GM23248 (cell line): ENCODE results near the gene SLIT3. TPM values are rescaled to one million over a fixed set of nuclear protein-coding genes. Genes with fewer than 3 reads are reported as not detected.

Experiments
- DNase-seq: peaks from one replicate; pipeline ENCODE4 v3.0.0-alpha.2; 2015
- H2AFZ ChIP-seq: fragments of 200-600 bp; sonication (generic); 2 replicates; pipeline ENCODE4 v1.6.1; 2016; ENCODE audit warnings: antibody characterized with exemption
- H3F3A ChIP-seq: fragments of 200-600 bp; sonication (generic); 2 replicates; pipeline ENCODE4 v1.6.1; 2016; ENCODE audit warnings: mild to moderate bottlenecking, antibody characterized with exemption, mixed run types; ENCODE audit not compliant: insufficient read depth
- H3K27ac ChIP-seq: fragments of 200-600 bp; sonication (generic); 2 replicates; pipeline ENCODE4 v1.5.1; 2016; ENCODE audit warnings: mild to moderate bottlenecking
- H3K27me3 ChIP-seq: fragments of 200-600 bp; sonication (generic); replicated peaks from 2 replicates; pipeline ENCODE4 v1.6.1; 2016; ENCODE audit warnings: mild to moderate bottlenecking; ENCODE audit not compliant: insufficient read depth
- H3K36me3 ChIP-seq: fragments of 200-600 bp; sonication (generic); 2 replicates; pipeline ENCODE4 v1.6.1; 2016; ENCODE audit warnings: low read depth, mild to moderate bottlenecking
- H3K4me1 ChIP-seq: fragments of 200-600 bp; sonication (generic); 2 replicates; pipeline ENCODE4 v1.6.1; 2016; ENCODE audit warnings: mild to moderate bottlenecking; ENCODE audit not compliant: insufficient read depth
- H3K4me2 ChIP-seq: fragments of 200-600 bp; sonication (generic); one replicate; pipeline ENCODE4 v1.6.1; 2016; ENCODE audit warnings: mild to moderate bottlenecking; ENCODE audit not compliant: unreplicated experiment
- H3K4me3 ChIP-seq: fragments of 200-600 bp; sonication (generic); 2 replicates; pipeline ENCODE4 v1.5.1; 2016; ENCODE audit warnings: mild to moderate bottlenecking
- H3K79me2 ChIP-seq: fragments of 200-600 bp; sonication (generic); 2 replicates; pipeline ENCODE4 v1.6.1; 2016; ENCODE audit warnings: mild to moderate bottlenecking; ENCODE audit not compliant: insufficient read depth
- H3K9ac ChIP-seq: fragments of 200-600 bp; sonication (generic); 2 replicates; pipeline ENCODE4 v1.6.1; 2016; ENCODE audit warnings: mild to moderate bottlenecking
- H3K9me2 ChIP-seq: fragments of 200-600 bp; sonication (generic); 2 replicates; pipeline ENCODE4 v1.6.1; 2016; ENCODE audit warnings: mixed run types, mild to moderate bottlenecking, moderate library complexity; ENCODE audit not compliant: insufficient read depth
- H3K9me3 ChIP-seq: fragments of 200-600 bp; sonication (generic); one replicate; pipeline ENCODE4 v1.6.1; 2017; ENCODE audit warnings: low read depth
- H4K20me1 ChIP-seq: fragments of 200-600 bp; sonication (generic); 2 replicates; pipeline ENCODE4 v1.6.0; 2016; ENCODE audit not compliant: insufficient read depth
- EZH2 ChIP-seq: fragments of 200-600 bp; sonication (generic); IDR thresholded peaks from 2 replicates; pipeline ENCODE4 v1.6.1; 2018; ENCODE audit warnings: antibody characterized with exemption, mild to moderate bottlenecking; ENCODE audit not compliant: insufficient read depth, poor library complexity, severe bottlenecking
- EZH2phosphoT487 ChIP-seq: fragments of 200-600 bp; sonication (generic); IDR thresholded peaks from 2 replicates; pipeline ENCODE4 v1.6.1; 2018; ENCODE audit warnings: antibody characterized with exemption, moderate library complexity, mild to moderate bottlenecking, low read depth; ENCODE audit not compliant: insufficient read depth
- WGBS, 2 experiments: methylation state at CpG; one replicate each; pipeline ENCODE4 v1.1.6; 2015 to 2017; ENCODE audit warnings: low lambda C conversion rate in 2 of 2, low coverage in 1 of 2; ENCODE audit errors: missing lambda C conversion rate in 2 of 2; 5-methylcytosine and 5-hydroxymethylcytosine counted together
- in situ Hi-C: fragments of 300-500 bp; cut with MboI; formaldehyde crosslinking; loops from 2 replicates; pipeline ENCODE4 v1.15.0; 2020
- polyA plus RNA-seq: library from polyadenylated mRNA; unstranded; fragments of >200 nt; fragmentation: Nextera tagmentation; extraction: Ambion mirVana; gene quantifications from 2 replicates; pipeline ENCODE4 v1.2.1, GENCODE V29; 2016
- total RNA-seq: library from RNA; depleted of rRNA; stranded (reverse); fragments of >200 nt; shearing (Covaris generic); gene quantifications from 2 replicates; pipeline ENCODE4 v1.2.3, GENCODE V29; 2014

SLIT3 gene
- total and polyA plus RNA-seq, 2 experiments from 2014 or later: 61.9 to 100 TPM

- Histone ChIP-seq H3K4me3 (no peak overlapping the region), H3K9me3 (no peaks in the 10 kb centered on the region), H3K4me1 (peaks cover 45% of the 10 kb centered on the region), H3K9me2 (no peaks in the 10 kb centered on the region), H3K27me3 (no peaks in the 10 kb centered on the region), H3K9ac (peak overlapping the region; percentile 43), H2AFZ (no peak overlapping the region), H3K27ac (peak overlapping the region; percentile 75), H3K36me3 (no peaks in the 10 kb centered on the region), H3K79me2 (peaks cover 4% of the 10 kb centered on the region; the same call in 1 of the 2 replicates), H3F3A (peaks cover 52% of the 10 kb centered on the region), H3K4me2 (peak overlapping the region; percentile 51), H4K20me1 (no peaks in the 10 kb centered on the region)
- in situ Hi-C loops: no loop called here
- WGBS, 2 experiments: 88 to 96% methylated on average over 1 of the region's 1 CpG
- no peak for DNase-seq
- TF ChIP-seq EZH2: no peak
Measured at GRCh38 chr5:169165052-169165451, 135.9 kb downstream of the SLIT3 start.

GRCh38 chr5:169164481-169164925, 136.4 kb downstream of the SLIT3 start:
- Histone ChIP-seq H2AFZ (no peak overlapping the region), H3K9me3 (no peaks in the 10 kb centered on the region), H3K4me3 (no peak overlapping the region), H3K79me2 (peaks cover 4% of the 10 kb centered on the region; the same call in 1 of the 2 replicates), H3K9ac (peak overlapping the region; percentile 43), H3K36me3 (no peaks in the 10 kb centered on the region), H3F3A (peaks cover 58% of the 10 kb centered on the region), H3K27ac (peak overlapping the region; percentile 75), H3K4me1 (peaks cover 48% of the 10 kb centered on the region), H3K4me2 (peak overlapping the region; percentile 51), H3K27me3 (no peaks in the 10 kb centered on the region), H3K9me2 (no peaks in the 10 kb centered on the region), H4K20me1 (no peaks in the 10 kb centered on the region)
- in situ Hi-C loops: no loop called here
- peak; percentile 92 for DNase-seq
- TF ChIP-seq EZH2phosphoT487: no peak
- no peak for TF ChIP-seq EZH2
- WGBS, 2 experiments: 15 to 18% methylated on average over 6 of the region's 6 CpGs

- no peak overlapping the region for H2AFZ ChIP-seq
- no peak overlapping the region for H3K4me3 ChIP-seq
- in situ Hi-C loops: no loop called here
- no peaks in the 10 kb centered on the region for H3K36me3 ChIP-seq
- peak overlapping the region; percentile 91 for H3K27ac ChIP-seq
- H3K4me1 ChIP-seq: peaks cover 48% of the 10 kb centered on the region
- no peaks in the 10 kb centered on the region for H3K9me3 ChIP-seq
- no peaks in the 10 kb centered on the region for H3K27me3 ChIP-seq
- no peaks in the 10 kb centered on the region for H3K9me2 ChIP-seq
- peaks cover 67% of the 10 kb centered on the region for H3F3A ChIP-seq
- 2% methylated on average over 3 of the region's 3 CpGs for WGBS, 2 experiments
- H3K4me2 ChIP-seq: peak overlapping the region; percentile 58
- H3K9ac ChIP-seq: peak overlapping the region; percentile 69; the same call in 1 of the 2 replicates
- no peaks in the 10 kb centered on the region for H4K20me1 ChIP-seq
- peak; percentile 83 for DNase-seq
- no peaks in the 10 kb centered on the region; the same call in 1 of the 2 replicates for H3K79me2 ChIP-seq
- no peak for TF ChIP-seq EZH2
- 0 out of 2 replicates have a peak, but pooled peaks have one; percentile 30 for TF ChIP-seq EZH2phosphoT487
Measured at GRCh38 chr5:169162407-169162806, 138.5 kb downstream of the SLIT3 start.

- H4K20me1 ChIP-seq: no peaks in the 10 kb centered on the region
- no peaks in the 10 kb centered on the region for H3K27me3 ChIP-seq
- WGBS, 2 experiments: 0 to 1% methylated on average over 13 of the region's 13 CpGs
- H3K36me3 ChIP-seq: no peaks in the 10 kb centered on the region
- no peak overlapping the region for H2AFZ ChIP-seq
- H3K9me3 ChIP-seq: no peaks in the 10 kb centered on the region
- peak overlapping the region; percentile 91 for H3K27ac ChIP-seq
- H3K9me2 ChIP-seq: no peaks in the 10 kb centered on the region
- peak; percentile 96 for DNase-seq
- H3F3A ChIP-seq: peaks cover 67% of the 10 kb centered on the region
- H3K4me2 ChIP-seq: peak overlapping the region; percentile 58
- peak overlapping the region; percentile 69 for H3K9ac ChIP-seq
- peaks cover 48% of the 10 kb centered on the region for H3K4me1 ChIP-seq
- H3K4me3 ChIP-seq: peak overlapping the region; percentile 47
- TF ChIP-seq EZH2 (no peak), EZH2phosphoT487 (no peak)
- H3K79me2 ChIP-seq: no peaks in the 10 kb centered on the region
- in situ Hi-C loops: no loop called here
Measured at GRCh38 chr5:169161022-169161680, 139.8 kb downstream of the SLIT3 start.
